ENCODE measurements around the gene TP63. TPM values are rescaled to one million over a fixed set of nuclear protein-coding genes. Genes with fewer than 3 reads are reported as not detected.

The TP63 gene
- polyA plus RNA-seq, 3 donors = 0.58 to 1.9 (median 1.7) TPM

DNA sequence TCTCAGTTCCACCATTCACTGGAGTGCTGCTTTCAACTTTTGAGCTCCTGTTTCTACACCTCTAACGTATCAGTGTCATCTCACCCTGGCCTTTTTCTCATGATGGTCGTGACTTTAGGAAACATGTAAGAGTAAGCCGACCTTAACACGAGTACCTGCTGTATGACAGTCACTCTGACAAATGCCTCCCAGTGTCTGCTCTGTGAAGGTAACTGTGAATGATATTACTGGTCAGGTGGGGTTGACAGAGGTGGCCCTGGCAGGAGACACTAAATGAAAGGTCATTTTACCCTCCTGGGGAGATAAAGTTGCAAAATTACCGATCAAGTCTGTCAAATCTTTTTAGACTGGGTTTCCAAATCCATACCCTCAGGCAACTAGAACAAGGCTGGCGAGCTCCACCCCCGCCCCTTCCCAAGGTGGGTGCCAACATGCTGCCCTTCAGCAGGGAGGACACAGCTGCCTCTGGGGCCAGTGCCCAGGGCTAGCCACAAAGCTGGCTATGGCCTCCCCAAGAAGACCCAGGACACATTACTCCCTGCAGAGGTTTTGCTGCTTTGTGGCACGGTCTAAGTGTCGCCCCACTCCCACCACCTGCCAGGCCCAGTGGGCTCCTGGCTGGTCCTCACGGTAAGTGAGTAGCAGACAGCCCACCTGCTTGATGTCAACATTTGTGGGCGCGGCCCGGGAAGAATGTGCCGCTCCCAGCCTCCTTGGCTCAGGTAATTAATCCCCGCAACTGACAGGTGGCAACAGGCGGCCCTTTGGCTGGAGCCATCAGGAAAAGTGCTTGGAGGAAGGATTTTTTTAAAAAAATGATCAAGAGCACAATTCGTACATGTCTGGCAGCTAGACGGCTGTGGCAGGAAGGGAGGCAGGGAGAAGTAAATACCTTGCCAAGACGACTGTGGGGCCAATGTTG lies 211.8 kb downstream of the TP63 start:
- no peak for DNase-seq (ENCODE audit: low read depth in 3 of 3, low spot score in 2 of 3)

DNA sequence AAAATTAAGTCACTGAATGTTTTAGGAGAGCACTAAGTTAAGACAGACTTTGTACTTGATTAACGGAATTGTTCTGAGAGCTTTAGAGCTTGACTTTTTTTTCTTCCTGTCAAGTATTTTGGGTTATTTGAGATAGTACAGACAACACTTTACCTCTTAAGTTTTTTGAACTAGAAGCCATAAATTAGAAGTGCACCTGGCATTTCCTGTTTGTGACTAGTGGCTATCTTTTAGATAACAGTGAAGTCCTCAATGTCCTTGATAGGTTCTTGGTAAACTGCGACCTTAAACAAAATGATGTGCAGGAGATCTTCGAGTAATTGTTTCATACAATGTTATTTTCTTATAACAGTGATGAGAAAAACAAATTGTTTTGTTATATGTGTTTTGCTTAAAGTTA lies 213.9 kb downstream of the TP63 start:
- DNase-seq (ENCODE audit: low read depth in 3 of 3, low spot score in 2 of 3) = no peak

DNA sequence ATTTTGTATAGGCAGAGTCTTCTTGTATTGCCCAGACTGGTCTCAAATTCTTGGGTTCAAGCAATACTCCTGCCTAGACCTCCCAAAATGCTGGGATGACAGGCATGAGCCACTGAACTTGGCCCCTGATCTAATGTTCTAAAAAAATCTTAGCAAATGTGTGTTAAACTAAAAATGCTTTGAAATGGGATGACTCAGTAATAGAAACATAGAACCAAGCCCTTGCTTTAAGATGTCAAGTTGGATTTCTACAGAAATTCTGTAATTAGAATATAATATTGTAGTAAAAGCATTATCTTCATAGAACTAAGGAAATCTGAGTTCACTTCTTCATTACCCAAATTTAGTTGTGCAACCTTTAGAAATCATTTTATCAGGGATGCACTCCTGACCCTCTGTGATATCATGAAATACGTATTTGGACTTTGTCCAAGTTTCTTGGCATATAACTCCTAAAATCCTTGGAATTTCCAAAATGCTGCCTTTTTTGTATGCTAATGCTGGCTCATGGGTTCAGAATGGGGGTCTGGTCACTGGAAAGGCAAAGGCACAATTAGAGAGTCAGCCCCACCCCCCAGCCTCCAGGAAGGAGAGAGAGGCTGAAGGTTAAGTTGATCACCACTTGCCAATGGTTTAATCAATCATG lies 217.3 kb downstream of the TP63 start:
- no peak for DNase-seq (ENCODE audit: low read depth in 3 of 3, low spot score in 2 of 3)

DNA sequence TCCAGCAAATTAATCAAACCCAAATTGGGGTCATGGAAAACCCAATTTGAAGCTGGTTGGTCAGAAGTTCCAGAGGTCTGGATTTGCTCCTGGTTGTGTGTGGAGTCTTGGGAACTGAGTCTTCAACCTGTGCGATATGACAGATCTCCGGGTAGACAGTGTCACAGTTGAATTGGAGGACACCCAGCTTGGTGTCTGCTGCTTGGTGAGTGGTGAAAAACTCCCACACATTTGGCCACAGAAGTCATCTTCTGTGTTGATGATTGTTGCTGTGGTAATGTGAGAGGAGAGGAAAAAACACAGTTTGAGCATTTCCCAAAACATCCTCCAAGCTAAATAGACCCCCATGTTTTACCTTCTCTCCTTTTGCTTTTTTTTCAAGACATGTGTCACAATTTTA lies 218.1 kb downstream of the TP63 start:
- DNase-seq (ENCODE audit: low read depth in 3 of 3, low spot score in 2 of 3) = no peak

DNA sequence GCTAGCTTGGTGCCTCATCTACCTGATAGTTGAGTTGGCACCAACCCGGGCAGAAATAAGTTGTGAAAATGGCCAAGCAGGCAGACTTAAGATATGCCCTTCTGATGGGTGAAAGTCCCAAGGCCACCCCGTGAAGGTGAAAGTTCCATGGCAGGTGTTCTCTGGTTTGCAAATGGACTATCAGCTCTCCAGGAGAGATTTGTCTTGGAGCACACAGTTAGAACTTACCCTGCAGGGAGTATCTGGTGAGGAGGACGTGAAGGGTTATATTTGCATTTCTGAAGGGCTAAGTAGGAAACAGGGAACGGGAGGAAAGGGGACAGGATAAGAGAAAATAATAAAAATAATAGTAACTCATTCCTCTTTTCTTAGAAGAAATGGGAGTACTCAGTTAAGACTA lies 220.5 kb downstream of the TP63 start:
- DNase-seq (ENCODE audit: low read depth in 3 of 3, low spot score in 2 of 3) = no peak

DNA sequence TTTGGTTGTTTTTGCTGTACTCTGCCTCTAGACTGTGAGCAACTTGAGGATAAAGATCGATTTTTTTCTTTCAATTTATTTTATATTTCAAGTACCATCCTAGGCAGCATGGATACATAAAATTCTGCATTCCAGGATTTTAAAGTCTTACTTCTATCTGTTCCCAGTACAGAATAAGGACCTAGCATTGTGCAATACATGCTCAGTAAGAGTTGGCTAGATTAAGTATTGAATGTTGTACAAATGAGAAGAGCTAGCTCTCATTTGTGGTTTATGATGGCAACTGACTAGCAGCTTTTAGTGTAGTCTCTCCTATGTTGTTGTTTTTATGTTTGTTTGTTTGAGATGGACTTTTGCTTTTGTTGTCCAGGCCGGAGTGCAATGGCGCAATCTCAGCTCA lies 222.7 kb downstream of the TP63 start:
- no peak for DNase-seq (ENCODE audit: low read depth in 3 of 3, low spot score in 2 of 3)

DNA sequence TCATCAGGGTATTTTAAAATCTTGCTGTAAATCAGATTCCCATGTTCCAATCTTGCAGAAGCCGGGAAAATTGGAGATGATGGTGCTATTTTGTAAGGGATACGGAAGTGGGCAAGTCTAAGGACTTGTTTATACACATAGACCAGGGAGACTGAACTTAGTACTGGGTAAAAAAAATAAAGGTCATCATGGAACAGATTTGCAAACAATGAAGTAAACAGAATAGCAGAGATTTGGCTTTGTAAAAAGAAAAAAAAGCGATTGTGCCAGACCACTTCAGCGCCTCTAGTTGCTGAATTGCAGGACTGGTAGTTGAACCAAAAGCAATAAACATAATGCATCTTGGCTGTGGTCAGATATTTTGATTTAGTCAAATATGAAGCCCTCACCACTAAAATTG lies 229.1 kb downstream of the TP63 start:
- no peak for DNase-seq (ENCODE audit: low read depth in 3 of 3, low spot score in 2 of 3)

DNA sequence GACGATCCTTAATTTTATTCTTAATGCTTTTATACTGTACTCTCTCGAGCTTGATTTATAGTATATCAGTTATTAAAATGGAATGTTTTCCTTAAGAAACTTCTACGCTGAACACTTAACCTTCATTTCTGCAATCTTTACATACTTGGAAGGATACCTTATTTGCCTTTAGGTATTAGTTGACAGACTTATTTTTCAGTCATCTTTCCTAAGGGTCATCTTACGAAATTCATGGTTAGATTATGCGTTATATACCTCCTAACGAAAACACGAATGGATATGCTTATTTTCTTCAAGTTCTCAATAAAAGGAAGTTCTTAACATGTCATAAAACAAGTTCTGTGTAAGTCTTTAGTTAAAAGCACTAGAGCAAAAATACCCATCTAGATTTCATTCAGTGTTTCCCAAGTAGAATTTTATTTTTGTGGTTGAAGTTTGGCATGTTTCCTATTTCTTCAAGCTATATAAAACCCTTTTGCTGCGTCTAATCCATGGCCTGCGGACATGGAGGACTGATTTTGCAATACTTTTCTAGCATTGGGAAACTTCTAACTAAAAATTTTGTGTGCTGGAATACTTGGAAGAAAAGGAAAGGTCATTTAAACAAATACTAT lies 231.3 kb downstream of the TP63 start:
- DNase-seq (ENCODE audit: low read depth in 3 of 3, low spot score in 2 of 3) = no peak

DNA sequence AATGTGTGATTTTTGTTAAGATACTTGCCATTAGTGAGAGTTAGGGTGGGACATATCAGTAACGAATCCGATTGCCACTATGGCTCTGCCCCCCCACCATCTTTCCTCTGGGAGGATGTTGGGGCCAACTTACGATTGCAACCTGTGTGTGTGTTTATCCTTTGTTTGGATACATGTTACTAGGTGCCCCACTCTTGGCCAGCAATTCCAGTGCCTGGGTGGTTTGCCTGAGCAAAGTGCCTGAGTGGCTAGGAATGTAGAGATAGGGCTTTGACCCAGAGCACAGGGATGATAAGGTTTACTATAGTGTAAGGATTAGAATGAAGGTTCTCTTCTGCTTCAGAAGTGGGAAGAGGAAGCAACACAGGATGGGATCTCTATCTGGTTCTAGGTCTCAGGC lies 231.8 kb downstream of the TP63 start:
- DNase-seq (ENCODE audit: low read depth in 3 of 3, low spot score in 2 of 3) = no peak

DNA sequence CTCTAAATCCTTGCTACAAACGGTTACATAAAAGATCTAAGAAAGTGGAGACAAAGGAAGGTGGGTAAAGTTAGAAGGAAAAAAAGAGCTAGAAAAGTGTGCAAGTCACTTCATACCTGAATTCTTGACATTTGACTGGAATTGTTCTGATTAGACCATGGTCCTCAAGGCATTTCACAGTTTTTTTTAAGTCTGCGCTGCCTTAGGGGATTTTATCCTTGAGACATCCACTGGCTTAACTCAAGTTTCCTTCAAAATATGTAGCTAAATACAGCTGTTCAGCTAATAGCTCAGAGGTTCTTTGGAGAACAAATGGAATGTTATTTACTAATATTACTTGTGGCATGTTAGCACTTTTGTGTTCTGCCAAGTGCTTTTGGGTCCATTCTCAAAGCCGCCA lies 236.9 kb downstream of the TP63 start:
- DNase-seq (ENCODE audit: low read depth in 3 of 3, low spot score in 2 of 3) = no peak

DNA sequence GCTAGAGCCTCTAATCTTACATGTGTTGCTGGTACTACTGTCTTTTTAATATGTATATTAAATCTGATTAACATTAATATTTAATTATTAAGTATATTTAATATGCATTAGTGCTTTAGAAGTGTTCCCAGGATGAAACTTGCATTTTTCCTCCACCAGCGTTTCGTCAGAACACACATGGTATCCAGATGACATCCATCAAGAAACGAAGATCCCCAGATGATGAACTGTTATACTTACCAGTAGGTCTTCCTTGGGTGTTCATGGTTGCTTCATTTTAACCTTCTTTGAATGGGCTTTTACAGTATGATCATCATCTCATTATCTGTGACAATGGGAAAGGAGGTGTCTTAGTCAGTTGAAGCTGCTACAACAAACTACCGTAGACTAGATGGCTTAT lies 238.0 kb downstream of the TP63 start:
- DNase-seq (ENCODE audit: low read depth in 3 of 3, low spot score in 2 of 3) = no peak

DNA sequence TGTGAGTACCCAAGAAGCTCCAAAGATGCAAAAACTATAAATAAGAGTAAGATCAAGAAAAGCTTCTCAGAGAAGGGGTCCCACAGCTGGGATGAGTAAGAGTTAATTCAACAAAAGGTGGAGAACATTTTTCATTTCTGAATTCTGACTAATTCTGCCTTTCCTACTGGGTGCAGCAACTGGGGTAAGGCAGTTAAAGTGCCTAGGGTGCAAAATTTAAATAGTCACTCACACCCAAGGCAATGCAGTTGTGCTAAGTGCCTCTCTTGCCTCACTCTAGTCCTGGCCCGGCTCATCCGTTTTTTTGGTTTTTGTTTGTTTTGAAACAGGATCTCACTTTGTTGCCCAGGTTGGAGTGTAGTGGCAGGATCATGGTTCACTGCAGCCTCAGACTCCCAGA lies 240.2 kb downstream of the TP63 start:
- no peak for DNase-seq (ENCODE audit: low read depth in 3 of 3, low spot score in 2 of 3)

DNA sequence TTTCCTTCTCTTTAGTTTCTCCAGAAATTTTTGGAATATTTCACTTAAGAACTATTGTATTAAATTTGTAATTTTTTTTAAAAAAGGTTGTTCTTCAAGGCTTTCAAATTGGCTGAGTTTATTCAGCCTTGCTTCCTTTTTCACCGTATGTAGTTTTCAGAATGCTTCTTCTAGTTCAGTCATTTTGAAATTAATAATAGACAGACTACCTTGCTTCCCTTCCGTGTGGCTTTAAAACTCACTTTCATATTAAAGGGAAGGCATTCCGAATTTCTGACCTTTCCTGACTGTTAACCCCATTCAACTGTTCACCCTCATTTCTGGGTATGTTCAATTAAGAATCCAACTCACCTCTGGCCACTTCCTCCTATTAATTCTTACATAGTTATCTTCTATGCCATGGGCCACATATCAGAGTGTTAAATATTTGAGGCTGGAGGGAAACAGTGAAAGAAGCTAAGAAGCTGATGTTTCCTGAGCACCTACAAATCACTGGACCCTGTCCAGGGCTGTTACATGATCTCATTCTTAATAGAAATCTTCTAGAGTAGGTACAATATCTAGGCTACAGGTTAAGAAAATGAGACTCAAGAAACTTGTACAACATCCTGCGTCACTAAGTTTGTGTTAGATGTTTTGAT lies 252.0 kb downstream of the TP63 start:
- DNase-seq (ENCODE audit: low read depth in 3 of 3, low spot score in 2 of 3) = no peak

DNA sequence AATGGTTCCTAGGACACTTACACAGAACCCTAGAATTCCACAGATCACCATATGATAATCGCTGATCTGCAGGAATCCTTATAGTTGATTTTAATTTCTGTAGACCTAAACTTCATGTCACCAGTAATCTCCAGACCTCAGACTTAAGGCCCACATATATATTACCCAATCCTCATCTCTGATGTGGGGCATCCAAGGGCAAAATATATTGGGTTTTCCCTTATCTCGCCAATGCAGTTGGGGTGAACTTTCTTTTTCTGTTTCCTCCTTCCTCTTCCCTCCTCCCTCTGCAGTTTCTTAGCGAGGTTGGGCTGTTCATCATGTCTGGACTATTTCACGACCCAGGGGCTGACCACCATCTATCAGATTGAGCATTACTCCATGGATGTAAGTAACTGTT lies 259.3 kb downstream of the TP63 start:
- DNase-seq (ENCODE audit: low read depth in 3 of 3, low spot score in 2 of 3) = no peak

DNA sequence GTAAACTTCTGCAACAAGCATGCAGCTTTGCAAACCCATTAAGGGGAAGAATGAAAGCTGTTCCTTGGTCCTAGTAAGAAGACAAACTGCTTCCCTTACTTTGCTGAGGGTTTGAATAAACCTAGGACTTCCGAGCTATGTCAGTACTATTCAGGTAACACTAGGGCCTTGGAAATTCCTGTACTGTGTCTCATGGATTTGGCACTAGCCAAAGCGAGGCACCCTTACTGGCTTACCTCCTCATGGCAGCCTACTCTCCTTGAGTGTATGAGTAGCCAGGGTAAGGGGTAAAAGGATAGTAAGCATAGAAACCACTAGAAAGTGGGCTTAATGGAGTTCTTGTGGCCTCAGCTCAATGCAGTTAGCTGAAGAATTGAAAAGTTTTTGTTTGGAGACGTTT lies 265.3 kb downstream of the TP63 start:
- DNase-seq (ENCODE audit: low read depth in 3 of 3, low spot score in 2 of 3) = no peak

DNA sequence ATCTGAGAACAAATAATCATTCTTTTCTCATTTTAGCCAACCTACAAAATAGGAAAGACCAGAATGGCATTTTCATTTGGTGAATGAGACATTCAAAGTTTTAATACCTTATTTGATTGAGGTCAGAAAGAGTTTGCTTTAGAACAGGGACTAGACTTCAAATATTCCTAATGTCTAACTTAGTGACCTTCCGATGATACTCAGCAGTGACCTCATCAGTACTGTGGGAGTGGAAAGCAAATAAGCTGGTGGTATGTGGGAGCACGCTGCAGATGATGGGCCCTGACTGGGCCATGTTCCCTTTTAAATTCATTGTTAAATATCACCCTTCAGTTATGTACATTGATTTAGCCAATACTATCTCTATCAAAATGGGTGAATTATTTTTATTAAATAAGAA lies 266.2 kb downstream of the TP63 start:
- no peak for DNase-seq (ENCODE audit: low read depth in 3 of 3, low spot score in 2 of 3)

DNA sequence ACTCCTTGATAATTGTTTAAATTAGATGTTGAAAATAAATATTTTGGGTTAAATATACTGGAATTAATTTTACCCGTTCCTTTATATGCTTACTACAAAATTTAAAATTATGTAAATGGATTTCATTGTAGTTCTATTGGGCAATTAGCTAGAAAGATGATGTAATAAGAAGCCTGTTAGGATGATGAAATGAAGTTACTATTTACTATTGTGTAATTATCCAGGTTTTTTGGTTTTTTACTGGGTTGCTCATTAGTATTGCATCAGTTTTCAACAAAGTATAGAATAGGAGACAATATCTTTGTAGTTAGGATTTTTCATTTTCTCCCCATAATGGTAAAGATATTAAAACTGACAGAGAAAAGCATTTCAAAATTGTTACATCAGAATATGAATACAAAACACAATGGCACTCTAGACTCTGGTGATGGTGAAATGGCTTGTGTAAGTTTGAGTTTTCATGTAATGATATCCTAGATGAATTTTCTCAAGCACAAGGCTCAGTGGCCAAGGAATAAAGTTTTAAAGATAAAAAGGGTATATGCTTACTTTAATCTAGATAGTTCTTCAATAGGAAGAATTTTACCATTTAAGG lies 267.5 kb downstream of the TP63 start:
- DNase-seq (ENCODE audit: low read depth in 3 of 3, low spot score in 2 of 3) = no peak

DNA sequence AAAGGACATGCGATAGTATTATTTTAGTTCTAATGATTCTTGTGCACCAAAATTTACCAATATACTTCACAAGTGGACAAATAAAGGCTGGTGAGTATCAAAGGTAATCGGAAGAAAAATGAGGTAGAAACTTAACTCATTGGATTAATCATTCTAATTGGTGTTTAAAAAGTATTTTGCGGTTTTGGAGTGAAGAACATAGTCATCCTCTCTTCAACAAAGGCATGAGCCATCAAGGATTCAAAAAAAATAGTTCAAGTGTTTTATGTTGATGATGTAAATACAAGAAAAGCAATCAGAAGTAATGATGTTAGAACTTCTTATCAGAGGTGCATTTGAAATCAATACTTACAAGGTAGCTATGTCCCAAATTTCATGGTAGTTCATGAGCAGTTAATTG lies 268.0 kb downstream of the TP63 start:
- no peak for DNase-seq (ENCODE audit: low read depth in 3 of 3, low spot score in 2 of 3)

DNA sequence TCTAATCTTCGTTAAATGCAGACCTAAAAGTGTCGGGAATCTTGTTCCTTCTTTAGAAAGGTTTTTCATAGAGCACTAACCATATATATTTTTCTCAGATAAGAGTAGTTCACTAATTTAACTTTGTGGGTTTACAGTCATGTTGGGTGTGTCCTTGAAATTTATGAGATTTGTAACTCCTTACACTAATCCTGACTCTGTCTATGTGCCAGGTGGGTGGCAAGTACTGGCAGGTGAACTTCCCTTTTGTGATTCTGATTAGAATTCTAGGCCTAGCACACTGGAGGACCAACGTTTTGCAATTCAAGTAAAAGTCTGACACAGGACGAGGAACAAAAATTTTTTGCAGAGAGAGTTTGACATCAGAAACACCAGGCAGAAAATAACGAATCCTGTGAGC lies 269.4 kb downstream of the TP63 start:
- no peak for DNase-seq (ENCODE audit: low read depth in 3 of 3, low spot score in 2 of 3)

DNA sequence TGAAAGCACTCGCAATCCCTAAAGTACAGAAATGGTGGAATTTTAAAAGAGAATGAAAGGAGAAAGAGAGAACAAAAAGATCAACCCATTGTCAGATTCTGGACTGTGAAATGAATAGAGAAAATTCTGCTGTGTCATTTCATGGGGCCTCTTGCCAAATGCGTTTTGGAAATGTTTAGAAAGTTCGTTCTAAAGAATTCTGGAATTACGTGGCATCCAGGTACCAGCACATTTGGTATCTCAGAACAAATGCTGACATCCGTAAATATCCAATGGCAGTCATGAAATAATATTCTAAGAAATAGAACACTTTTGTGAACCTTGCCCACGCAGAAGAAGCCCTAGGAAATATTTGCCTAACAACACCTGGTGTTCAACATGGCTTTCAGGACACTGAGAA lies 270.3 kb downstream of the TP63 start:
- DNase-seq (ENCODE audit: low read depth in 3 of 3, low spot score in 2 of 3) = no peak
